Measurements from ENCODE around the gene NOC4L.

DNA sequence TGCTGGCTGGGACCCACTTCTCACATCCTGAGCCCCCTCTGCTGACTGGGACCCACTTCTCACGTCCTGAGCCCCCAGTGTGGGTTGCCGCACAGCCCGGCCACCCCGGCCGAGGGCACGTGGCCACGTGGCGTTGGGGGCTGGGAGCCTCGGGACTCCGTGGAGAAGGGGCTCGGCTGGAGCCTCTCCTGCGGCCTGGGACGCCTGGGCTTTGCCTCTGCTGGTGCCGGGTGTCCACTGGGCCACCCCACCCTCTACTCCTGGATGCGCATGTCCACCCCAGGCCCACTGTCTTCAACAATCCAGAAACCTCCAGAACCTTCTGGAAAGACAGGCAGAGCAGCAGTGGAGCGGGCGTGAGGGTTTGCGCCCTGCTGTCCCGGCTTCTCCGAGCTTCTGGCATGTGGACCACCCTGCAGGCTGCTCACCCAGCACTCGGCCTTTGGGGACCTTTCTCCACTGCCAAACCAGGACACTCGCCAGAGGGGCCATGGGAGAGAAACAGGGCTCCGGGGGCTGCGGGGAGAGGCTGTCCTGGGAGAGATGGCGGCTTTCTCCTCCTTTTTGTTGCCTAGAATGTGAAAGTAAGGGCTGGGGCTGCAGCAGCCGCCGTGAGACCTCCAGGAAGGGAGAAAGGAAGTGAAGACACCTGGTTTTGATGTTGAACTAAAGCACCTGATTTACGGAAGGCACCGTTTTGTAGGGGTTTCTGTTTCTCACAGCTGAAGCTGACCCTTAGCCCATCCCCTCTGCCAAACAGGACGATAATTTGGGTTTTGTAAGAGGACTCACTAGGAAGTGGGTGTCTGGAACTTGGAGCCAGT, 30.0 kb downstream of the NOC4L start:
- TF ChIP-seq, protein P1, sequence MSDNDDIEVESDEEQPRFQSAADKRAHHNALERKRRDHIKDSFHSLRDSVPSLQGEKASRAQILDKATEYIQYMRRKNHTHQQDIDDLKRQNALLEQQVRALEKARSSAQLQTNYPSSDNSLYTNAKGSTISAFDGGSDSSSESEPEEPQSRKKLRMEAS (IDR thresholded peaks at IDR 0.05): no peak
- no peak for TF ChIP-seq RAD21 (IDR thresholded peaks at IDR 0.05; ENCODE audit: low read depth)
- TF ChIP-seq, protein P2, sequence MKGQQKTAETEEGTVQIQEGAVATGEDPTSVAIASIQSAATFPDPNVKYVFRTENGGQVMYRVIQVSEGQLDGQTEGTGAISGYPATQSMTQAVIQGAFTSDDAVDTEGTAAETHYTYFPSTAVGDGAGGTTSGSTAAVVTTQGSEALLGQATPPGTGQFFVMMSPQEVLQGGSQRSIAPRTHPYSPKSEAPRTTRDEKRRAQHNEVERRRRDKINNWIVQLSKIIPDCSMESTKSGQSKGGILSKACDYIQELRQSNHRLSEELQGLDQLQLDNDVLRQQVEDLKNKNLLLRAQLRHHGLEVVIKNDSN (IDR thresholded peaks at IDR 0.05): no peak
- TF ChIP-seq TEAD4 (IDR thresholded peaks at IDR 0.05): no peak
- TF ChIP-seq CEBPB (IDR thresholded peaks at IDR 0.05): no peak
- no peak for TF ChIP-seq EP300 (IDR thresholded peaks at IDR 0.05; ENCODE audit: borderline replicate concordance)
- no peak for TF ChIP-seq CREB1 (IDR thresholded peaks at IDR 0.05; ENCODE audit: low read depth)
- no peak for TF ChIP-seq REST (IDR thresholded peaks at IDR 0.05; ENCODE audit: low read depth)
- no peak for TF ChIP-seq TCF12 (IDR thresholded peaks at IDR 0.05; ENCODE audit: low read depth)
- TF ChIP-seq YY1 (IDR thresholded peaks at IDR 0.05; ENCODE audit: low read depth): no peak
- TF ChIP-seq EGR1 (IDR thresholded peaks at IDR 0.05): no peak
- TF ChIP-seq TAF1 (IDR thresholded peaks at IDR 0.05; ENCODE audit: low read depth): no peak
- TF ChIP-seq FOXM1 (IDR thresholded peaks at IDR 0.05; ENCODE audit: borderline replicate concordance, low read depth): no peak

Measured in Ishikawa (cell line).